Measurements from ENCODE around the gene NF1.

GRCh38 chr17:31250229-31250628 lies 155.5 kb downstream of the NF1 start:
- TF ChIP-seq MAX (IDR thresholded peaks at IDR 0.05) (no peak), RAD21 (conservative IDR thresholded peaks at IDR 0.05 in 1 of 2, IDR thresholded peaks at IDR 0.05 in 1 of 2) (no peak), PHF8 (IDR thresholded peaks at IDR 0.05; ENCODE audit: borderline replicate concordance, low read depth) (no peak), JUN (IDR thresholded peaks at IDR 0.05) (no peak), SMC3 (IDR thresholded peaks at IDR 0.05) (no peak)
